ENCODE measurements around the gene SMOC1. TPM values are rescaled to one million over a fixed set of nuclear protein-coding genes. Genes with fewer than 3 reads are reported as not detected.

The SMOC1 gene
- total RNA-seq, 1 experiment from 2014 or later, result 0.68 TPM

DNA sequence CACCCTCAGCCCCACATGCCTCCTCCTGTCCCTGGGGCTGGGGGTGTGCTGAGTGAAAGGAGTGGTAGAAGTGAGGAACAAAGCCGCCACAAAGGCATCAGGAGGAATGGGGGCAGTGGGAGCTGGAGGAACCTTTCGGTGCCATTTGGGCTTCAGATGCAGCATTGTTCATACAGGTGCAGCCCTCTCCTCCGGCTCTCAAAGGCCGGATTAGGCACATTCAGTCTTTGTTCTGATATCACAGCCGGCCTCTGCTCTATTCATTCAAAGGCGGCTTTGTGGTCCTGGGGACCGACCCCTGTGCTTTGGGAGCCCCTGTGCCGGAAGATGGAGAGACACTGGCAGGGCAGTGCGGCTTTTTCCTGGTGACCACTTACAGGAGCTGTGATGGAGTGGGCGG, 53.2 kb downstream of the SMOC1 start:
- Histone ChIP-seq H4K8ac (replicated peaks; ENCODE audit: insufficient read length, low read depth, low read length) (no peak overlapping the region), H3K18ac (ENCODE audit: insufficient read length, low read depth, low read length) (no peak overlapping the region), H3K9ac (ENCODE audit: extremely low read depth, insufficient read length, low read length) (no peak overlapping the region), H3K27ac (ENCODE audit: insufficient read length, low read depth, low read length) (no peak overlapping the region), H2BK120ac (ENCODE audit: low read depth, low read length, poor library complexity, severe bottlenecking) (no peak overlapping the region), H2AK5ac (ENCODE audit: insufficient read length, low read length) (no peak overlapping the region), H4K5ac (ENCODE audit: insufficient read length, low read depth, low read length) (no peak overlapping the region), H4K91ac (ENCODE audit: insufficient read length, low read depth, low read length) (no peak overlapping the region), H3K79me1 (ENCODE audit: insufficient read depth, low read depth, low read length, poor library complexity, severe bottlenecking) (no peaks in the 10 kb centered on the region), H3K9me3 (ENCODE audit: control insufficient read depth, low read depth, low read length) (no peaks in the 10 kb centered on the region), H3K23me2 (ENCODE audit: insufficient read length, low read depth, low read length, poor library complexity, severe bottlenecking) (no peaks in the 10 kb centered on the region), H3K27me3 (ENCODE audit: insufficient read depth, low read length) (no peaks in the 10 kb centered on the region), H3K23ac (ENCODE audit: insufficient read length, low read depth, low read length) (no peak overlapping the region), H2BK15ac (ENCODE audit: low read depth, low read length) (no peak overlapping the region), H3K4me1 (ENCODE audit: insufficient read depth, low read length) (no peaks in the 10 kb centered on the region), H2BK5ac (ENCODE audit: insufficient read length, low read length) (no peak overlapping the region), H3K79me2 (ENCODE audit: insufficient read depth, low read length) (no peaks in the 10 kb centered on the region), H3K14ac (ENCODE audit: insufficient read depth, low read length) (no peak overlapping the region), H3K4ac (ENCODE audit: low read depth, low read length) (no peak overlapping the region), H2BK20ac (ENCODE audit: low read depth, low read length, poor library complexity, severe bottlenecking) (no peak overlapping the region), H3K56ac (ENCODE audit: insufficient read length, low read depth, low read length) (no peak overlapping the region), H2AFZ (ENCODE audit: low read length) (no peak overlapping the region), H4K20me1 (ENCODE audit: control insufficient read depth, insufficient read depth, insufficient read length) (peaks cover 1% of the 10 kb centered on the region), H3T11ph (ENCODE audit: low read length) (no peak overlapping the region), H2BK12ac (ENCODE audit: insufficient read length, low read depth, low read length) (no peak overlapping the region), H3K4me2 (ENCODE audit: insufficient read depth, insufficient read length, low read length) (no peak overlapping the region)
- no peak overlapping the region for H3K4me3 Mint-ChIP-seq
- peak overlapping the region in 1 of 3 experiments; percentile 81; a peak in 2 of 7 replicates for H3K27ac Mint-ChIP-seq
- no peak for DNase-seq
- H3K27me3 Mint-ChIP-seq (ENCODE audit: low read depth), result peaks cover 15% of the 10 kb centered on the region
- no peaks in the 10 kb centered on the region for H3K9me3 Mint-ChIP-seq
- H3K4me1 Mint-ChIP-seq, result peaks cover 9 to 28% of the 10 kb centered on the region in 2 experiments
- H3K36me3 Mint-ChIP-seq (ENCODE audit: insufficient read depth in 1 of 3, low read depth in 3 of 3), result no peaks in the 10 kb centered on the region
- TF ChIP-seq, protein P1, sequence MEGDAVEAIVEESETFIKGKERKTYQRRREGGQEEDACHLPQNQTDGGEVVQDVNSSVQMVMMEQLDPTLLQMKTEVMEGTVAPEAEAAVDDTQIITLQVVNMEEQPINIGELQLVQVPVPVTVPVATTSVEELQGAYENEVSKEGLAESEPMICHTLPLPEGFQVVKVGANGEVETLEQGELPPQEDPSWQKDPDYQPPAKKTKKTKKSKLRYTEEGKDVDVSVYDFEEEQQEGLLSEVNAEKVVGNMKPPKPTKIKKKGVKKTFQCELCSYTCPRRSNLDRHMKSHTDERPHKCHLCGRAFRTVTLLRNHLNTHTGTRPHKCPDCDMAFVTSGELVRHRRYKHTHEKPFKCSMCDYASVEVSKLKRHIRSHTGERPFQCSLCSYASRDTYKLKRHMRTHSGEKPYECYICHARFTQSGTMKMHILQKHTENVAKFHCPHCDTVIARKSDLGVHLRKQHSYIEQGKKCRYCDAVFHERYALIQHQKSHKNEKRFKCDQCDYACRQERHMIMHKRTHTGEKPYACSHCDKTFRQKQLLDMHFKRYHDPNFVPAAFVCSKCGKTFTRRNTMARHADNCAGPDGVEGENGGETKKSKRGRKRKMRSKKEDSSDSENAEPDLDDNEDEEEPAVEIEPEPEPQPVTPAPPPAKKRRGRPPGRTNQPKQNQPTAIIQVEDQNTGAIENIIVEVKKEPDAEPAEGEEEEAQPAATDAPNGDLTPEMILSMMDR (conservative IDR thresholded peaks at IDR 0.05), result no peak
- WGBS (ENCODE audit: extremely low coverage, insufficient read length, low lambda C conversion rate), result no CpG with 5 or more reads among the region's 10 CpGs

Data from H9 (cell line).